ENCODE measurements around the gene TIGD4.

Gene TIGD4

DNA sequence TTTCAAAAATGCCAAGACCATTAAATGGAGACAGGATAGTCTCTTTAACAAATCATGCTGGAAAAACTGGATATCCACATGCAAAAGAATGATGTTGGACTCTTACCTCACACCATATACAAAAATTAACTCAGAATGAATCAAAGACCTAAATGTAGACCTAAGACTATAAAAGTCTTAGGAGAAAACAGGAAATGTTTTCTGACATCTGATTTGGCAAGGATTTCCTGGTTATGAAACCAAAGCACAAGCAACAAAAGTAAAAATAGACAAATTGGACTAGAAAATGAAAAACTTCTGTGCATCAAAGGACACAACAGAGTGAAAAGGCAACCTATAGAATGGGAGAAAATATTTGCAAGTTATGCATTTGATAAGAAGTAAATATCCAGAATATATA lies 37.8 kb upstream of the TIGD4 start:
- DNase-seq (ENCODE audit: insufficient read length, low spot score) (no peak), FAIRE-seq (no peak)
- TF ChIP-seq, protein P1, sequence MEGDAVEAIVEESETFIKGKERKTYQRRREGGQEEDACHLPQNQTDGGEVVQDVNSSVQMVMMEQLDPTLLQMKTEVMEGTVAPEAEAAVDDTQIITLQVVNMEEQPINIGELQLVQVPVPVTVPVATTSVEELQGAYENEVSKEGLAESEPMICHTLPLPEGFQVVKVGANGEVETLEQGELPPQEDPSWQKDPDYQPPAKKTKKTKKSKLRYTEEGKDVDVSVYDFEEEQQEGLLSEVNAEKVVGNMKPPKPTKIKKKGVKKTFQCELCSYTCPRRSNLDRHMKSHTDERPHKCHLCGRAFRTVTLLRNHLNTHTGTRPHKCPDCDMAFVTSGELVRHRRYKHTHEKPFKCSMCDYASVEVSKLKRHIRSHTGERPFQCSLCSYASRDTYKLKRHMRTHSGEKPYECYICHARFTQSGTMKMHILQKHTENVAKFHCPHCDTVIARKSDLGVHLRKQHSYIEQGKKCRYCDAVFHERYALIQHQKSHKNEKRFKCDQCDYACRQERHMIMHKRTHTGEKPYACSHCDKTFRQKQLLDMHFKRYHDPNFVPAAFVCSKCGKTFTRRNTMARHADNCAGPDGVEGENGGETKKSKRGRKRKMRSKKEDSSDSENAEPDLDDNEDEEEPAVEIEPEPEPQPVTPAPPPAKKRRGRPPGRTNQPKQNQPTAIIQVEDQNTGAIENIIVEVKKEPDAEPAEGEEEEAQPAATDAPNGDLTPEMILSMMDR (IDR thresholded peaks at IDR 0.05; ENCODE audit: insufficient read depth, missing control alignments) = no peak

- FAIRE-seq = no peak
- DNase-seq (ENCODE audit: insufficient read length, low spot score) = no peak
- TF ChIP-seq, protein P1 (IDR thresholded peaks at IDR 0.05; ENCODE audit: insufficient read depth, missing control alignments) = no peak
These were observed 35.5 kb upstream of the TIGD4 start for GRCh38 chr4:152815078-152815477.

DNA sequence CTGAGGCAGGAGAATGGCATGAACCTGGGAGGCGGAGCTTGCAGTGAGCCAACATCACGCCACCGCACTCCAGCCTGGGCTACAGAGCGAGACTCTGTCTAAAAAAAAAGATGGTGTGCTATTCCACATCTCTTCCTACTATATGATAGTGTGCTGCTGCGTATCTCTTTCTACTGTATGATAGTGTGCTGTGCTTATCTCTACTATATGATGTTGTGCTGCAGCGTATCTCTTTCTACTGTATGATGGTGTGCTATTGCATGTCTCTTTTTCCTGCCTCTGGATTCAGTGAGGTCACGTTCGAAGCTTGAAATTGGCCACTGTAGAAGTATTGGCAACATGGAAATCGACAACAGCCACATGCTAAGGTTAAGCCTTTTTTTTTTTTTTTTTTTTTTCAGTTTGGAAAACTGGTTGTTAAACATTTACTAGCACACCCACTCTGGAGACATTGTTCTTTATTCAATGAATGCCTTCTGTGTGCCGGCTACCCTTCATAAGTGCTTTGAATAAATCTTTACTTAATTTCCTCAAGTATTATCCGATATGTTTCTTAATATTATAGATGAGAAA lies 31.3 kb upstream of the TIGD4 start:
- TF ChIP-seq, protein P1 (IDR thresholded peaks at IDR 0.05; ENCODE audit: insufficient read depth, missing control alignments) = no peak
- DNase-seq (ENCODE audit: insufficient read length, low spot score) (no peak), FAIRE-seq (no peak)

GRCh38 chr4:152808670-152809069 lies 29.1 kb upstream of the TIGD4 start:
- FAIRE-seq (no peak), DNase-seq (ENCODE audit: insufficient read length, low spot score) (no peak)
- TF ChIP-seq, protein P1 (IDR thresholded peaks at IDR 0.05; ENCODE audit: insufficient read depth, missing control alignments) = no peak

GRCh38 chr4:152807294-152807829 lies 27.8 kb upstream of the TIGD4 start:
- DNase-seq (ENCODE audit: insufficient read length, low spot score) = no peak

DNA sequence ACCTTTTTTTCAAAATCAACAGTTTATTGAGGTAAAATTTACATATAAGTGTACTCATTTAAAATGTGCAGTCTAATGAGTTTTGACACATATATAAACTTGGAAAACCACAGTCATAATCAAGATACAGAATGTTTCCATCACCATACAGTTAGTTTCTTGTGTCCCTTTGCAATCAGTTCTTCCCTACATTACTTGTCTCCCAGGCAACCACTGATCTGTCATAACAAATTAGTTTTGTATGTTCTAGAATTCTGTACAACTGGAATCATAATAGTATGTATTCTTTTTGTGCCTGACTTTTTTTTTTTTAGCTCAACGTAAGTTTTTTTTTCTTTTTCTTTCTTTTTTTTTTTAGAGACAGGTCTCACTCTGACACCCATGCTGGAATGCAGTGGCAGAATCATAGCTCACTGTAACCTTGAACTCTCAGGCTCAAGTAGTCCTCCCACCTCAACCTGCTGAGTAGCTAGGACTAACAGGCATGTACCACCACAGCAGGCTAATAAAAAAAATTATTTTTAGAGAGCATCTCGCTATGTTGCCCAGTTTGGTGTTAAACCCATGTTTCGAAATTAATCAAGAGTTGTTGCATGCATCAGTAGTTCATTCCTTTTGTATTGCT lies 27.1 kb upstream of the TIGD4 start:
- TF ChIP-seq, protein P1 (IDR thresholded peaks at IDR 0.05; ENCODE audit: insufficient read depth, missing control alignments) = no peak
- FAIRE-seq = peak; percentile 76

More at GRCh38 chr4:152807294-152807829, 27.8 kb upstream of the TIGD4 start:
- TF ChIP-seq, protein P1 (IDR thresholded peaks at IDR 0.05; ENCODE audit: insufficient read depth, missing control alignments) = no peak
- peak; percentile 53 for FAIRE-seq

DNA sequence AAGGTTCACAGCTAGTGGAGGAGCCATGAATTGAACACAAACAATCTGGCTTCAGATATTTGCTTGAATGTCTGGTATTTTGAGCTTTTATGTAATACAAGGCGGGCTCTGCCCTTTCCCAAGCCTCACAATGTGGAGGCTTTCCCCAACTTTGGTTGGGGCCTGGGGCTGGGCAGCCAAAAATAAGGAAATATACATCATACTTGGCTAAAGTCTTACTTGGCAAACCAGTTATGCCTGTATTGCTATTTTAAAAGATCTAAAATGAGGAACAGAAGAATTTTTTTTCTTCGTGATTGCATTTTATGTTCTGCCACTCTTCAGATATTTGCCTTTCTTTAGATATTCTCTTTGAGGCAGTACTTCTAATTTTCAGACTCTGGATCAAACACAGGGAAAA lies 26.3 kb upstream of the TIGD4 start:
- TF ChIP-seq, protein P1 (IDR thresholded peaks at IDR 0.05; ENCODE audit: insufficient read depth, missing control alignments) = no peak
- DNase-seq (ENCODE audit: insufficient read length, low spot score) (no peak), FAIRE-seq (no peak)

More for the DNA sequence above, 27.1 kb upstream of the TIGD4 start:
- no peak for DNase-seq (ENCODE audit: insufficient read length, low spot score)
